Natural killer cell (primary cell): ENCODE data around the gene PLCB4. TPM values are rescaled to one million over a fixed set of nuclear protein-coding genes. Genes with fewer than 3 reads are reported as not detected.

Experiments
- ATAC-seq, 3 donors: fragments of 150-1000 bp in 2 of 3; fragments of 200-7000 bp in 1 of 3; cut with Tn5 transposase; 1 replicate in 1 of 3; 2 replicates in 2 of 3; pipeline ENCODE4 v1.10.0; 2021; ENCODE audit warnings: mild to moderate bottlenecking in 2 of 3, moderate library complexity in 2 of 3
- DNase-seq, 2 donors: peaks; one replicate each; pipeline versions ENCODE4 v3.0.0 to v3.0.0-alpha.2; 2013 to 2021; ENCODE audit warnings: mixed read lengths in 1 of 2
- H3K27ac ChIP-seq: one replicate; pipeline ENCODE4 v1.5.1; 2013; ENCODE audit warnings: mild to moderate bottlenecking, low read length
- H3K27me3 ChIP-seq: one replicate; pipeline ENCODE4 v1.6.1; 2013; ENCODE audit warnings: low read length; ENCODE audit not compliant: control insufficient read depth, insufficient read depth
- H3K36me3 ChIP-seq: one replicate; pipeline ENCODE4 v1.6.1; 2013; ENCODE audit warnings: low read length; ENCODE audit not compliant: control insufficient read depth, insufficient read depth
- H3K4me1 ChIP-seq: one replicate; pipeline ENCODE4 v1.6.1; 2013; ENCODE audit warnings: low read length; ENCODE audit not compliant: control insufficient read depth, insufficient read depth
- H3K4me3 ChIP-seq: one replicate; pipeline ENCODE4 v1.5.1; 2013; ENCODE audit warnings: low read length
- H3K9me3 ChIP-seq: one replicate; pipeline ENCODE4 v1.6.1; 2013; ENCODE audit warnings: low read length; ENCODE audit not compliant: control insufficient read depth, insufficient read depth
- H3K27ac Mint-ChIP-seq, 2 donors: one replicate each; pipeline ENCODE4 v1.8.0; 2022; ENCODE audit warnings: mild to moderate bottlenecking in 2 of 2, mixed read lengths in 2 of 2, moderate library complexity in 1 of 2
- H3K27me3 Mint-ChIP-seq, 2 donors: one replicate each; pipeline ENCODE4 v1.8.0; 2022; ENCODE audit warnings: low read depth in 2 of 2, mixed read lengths in 2 of 2
- H3K36me3 Mint-ChIP-seq: one replicate; pipeline ENCODE4 v1.8.0; 2022; ENCODE audit warnings: mixed read lengths
- H3K4me1 Mint-ChIP-seq, 2 donors: one replicate each; pipeline ENCODE4 v1.8.0; 2022; ENCODE audit warnings: mixed read lengths in 2 of 2
- H3K4me3 Mint-ChIP-seq: one replicate; pipeline ENCODE4 v1.8.0; 2022; ENCODE audit warnings: mild to moderate bottlenecking, moderate library complexity, mixed read lengths
- H3K9me3 Mint-ChIP-seq, 2 donors: one replicate each; pipeline ENCODE4 v1.8.0; 2022; ENCODE audit warnings: mixed read lengths in 2 of 2
- WGBS: methylation state at CpG from one replicate; pipeline ENCODE4 v1.1.7; 2013; ENCODE audit warnings: missing lambda C conversion rate; ENCODE audit not compliant: insufficient coverage; 5-methylcytosine and 5-hydroxymethylcytosine counted together
- intact Hi-C: fragments of 100-400 bp; cut with micrococcal nuclease; formaldehyde crosslinking; loops from one replicate; pipeline ENCODE4 v1.14.2; 2022
- total RNA-seq, 4 donors: library from RNA; stranded (reverse); fragments of 120-200 nt in 1 of 4; gene quantifications; one replicate each; pipeline versions ENCODE4 v1.2.3 to v1.2.4, GENCODE V29; 2013 to 2022
- TF ChIP-seq, protein P1 (sequence below): fragments of 200-600 bp; IDR thresholded peaks from one replicate; pipeline ENCODE4 v1.8.0; 2022; ENCODE audit warnings: antibody characterized with exemption

PLCB4 gene
- total RNA-seq, 3 donors from 2014 or later (not counting 1 experiment from before 2014, with no cell fraction given) = 0.05 to 0.40 TPM; not detected in 1

DNA sequence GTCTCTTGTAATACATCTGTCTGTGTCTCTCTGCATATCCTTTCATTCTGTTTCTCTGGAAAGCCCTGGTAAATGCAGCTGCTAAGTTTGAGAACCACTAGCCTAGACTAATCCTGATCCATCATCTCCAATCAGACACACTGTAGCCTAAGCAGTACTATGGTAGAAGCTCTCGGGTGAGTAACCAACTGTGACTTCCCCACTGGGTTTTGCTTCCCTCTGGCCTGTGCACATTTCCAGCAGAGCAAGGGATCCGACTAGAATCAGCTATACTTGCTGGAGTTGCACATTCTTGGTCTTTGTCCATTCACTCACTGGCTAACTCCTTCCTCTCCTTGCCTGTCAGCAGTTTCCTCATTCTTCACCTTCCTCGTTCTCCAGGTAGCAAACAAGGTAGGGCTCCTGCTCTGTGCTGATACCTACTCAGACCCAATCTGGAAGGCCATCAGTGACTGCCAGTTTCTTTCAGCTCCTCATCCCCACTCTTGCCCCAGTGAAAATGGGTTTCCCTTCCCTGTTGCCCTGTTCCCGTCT is 184.2 kb downstream of the PLCB4 start:
- H3K36me3 ChIP-seq = no peaks in the 10 kb centered on the region
- Mint-ChIP-seq H3K27ac (no peak overlapping the region), H3K36me3 (no peaks in the 10 kb centered on the region), H3K4me3 (no peak overlapping the region), H3K4me1 (no peaks in the 10 kb centered on the region), H3K27me3 (no peaks in the 10 kb centered on the region), H3K9me3 (no peaks in the 10 kb centered on the region)
- intact Hi-C loops = no loop called here
- TF ChIP-seq, protein P1, sequence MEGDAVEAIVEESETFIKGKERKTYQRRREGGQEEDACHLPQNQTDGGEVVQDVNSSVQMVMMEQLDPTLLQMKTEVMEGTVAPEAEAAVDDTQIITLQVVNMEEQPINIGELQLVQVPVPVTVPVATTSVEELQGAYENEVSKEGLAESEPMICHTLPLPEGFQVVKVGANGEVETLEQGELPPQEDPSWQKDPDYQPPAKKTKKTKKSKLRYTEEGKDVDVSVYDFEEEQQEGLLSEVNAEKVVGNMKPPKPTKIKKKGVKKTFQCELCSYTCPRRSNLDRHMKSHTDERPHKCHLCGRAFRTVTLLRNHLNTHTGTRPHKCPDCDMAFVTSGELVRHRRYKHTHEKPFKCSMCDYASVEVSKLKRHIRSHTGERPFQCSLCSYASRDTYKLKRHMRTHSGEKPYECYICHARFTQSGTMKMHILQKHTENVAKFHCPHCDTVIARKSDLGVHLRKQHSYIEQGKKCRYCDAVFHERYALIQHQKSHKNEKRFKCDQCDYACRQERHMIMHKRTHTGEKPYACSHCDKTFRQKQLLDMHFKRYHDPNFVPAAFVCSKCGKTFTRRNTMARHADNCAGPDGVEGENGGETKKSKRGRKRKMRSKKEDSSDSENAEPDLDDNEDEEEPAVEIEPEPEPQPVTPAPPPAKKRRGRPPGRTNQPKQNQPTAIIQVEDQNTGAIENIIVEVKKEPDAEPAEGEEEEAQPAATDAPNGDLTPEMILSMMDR = no peak
- no peak overlapping the region for H3K4me3 ChIP-seq
- 83% methylated on average over 4 of the region's 4 CpGs for WGBS
- H3K9me3 ChIP-seq = no peaks in the 10 kb centered on the region
- no peak for DNase-seq
- H3K4me1 ChIP-seq = no peaks in the 10 kb centered on the region
- no peaks in the 10 kb centered on the region for H3K27me3 ChIP-seq
- ATAC-seq = no peak
- no peak overlapping the region for H3K27ac ChIP-seq

DNA sequence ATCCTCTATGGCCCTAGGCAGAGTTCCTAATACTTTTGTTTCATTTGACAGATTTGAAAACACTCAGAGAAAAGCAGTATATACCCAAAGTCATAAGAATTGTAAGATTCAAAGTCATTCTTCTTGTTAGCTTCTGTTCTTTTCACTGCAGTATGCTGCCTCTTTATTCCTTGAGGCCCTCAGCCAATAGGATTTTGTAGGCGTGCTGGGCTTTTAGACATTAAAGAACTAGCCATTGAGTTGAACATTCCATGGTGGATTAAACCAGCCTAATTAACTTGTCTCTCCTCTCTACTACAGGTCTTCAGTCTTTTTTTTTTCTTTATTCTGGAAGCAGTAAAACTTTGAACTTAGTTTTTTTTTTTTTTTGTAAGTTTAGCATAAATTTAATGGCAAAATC is 186.3 kb downstream of the PLCB4 start:
- TF ChIP-seq, protein P1 = no peak
- Histone ChIP-seq H3K27me3 (no peaks in the 10 kb centered on the region), H3K36me3 (no peaks in the 10 kb centered on the region), H3K4me1 (no peaks in the 10 kb centered on the region), H3K9me3 (no peaks in the 10 kb centered on the region), H3K27ac (no peak overlapping the region), H3K4me3 (no peak overlapping the region)
- intact Hi-C loops = no loop called here
- Mint-ChIP-seq H3K9me3 (no peaks in the 10 kb centered on the region), H3K36me3 (no peaks in the 10 kb centered on the region), H3K4me1 (no peaks in the 10 kb centered on the region), H3K27me3 (no peaks in the 10 kb centered on the region), H3K4me3 (no peak overlapping the region), H3K27ac (no peak overlapping the region)
- ATAC-seq = no peak
- 92% methylated on average over 1 of the region's 1 CpG for WGBS
- DNase-seq = no peak

DNA sequence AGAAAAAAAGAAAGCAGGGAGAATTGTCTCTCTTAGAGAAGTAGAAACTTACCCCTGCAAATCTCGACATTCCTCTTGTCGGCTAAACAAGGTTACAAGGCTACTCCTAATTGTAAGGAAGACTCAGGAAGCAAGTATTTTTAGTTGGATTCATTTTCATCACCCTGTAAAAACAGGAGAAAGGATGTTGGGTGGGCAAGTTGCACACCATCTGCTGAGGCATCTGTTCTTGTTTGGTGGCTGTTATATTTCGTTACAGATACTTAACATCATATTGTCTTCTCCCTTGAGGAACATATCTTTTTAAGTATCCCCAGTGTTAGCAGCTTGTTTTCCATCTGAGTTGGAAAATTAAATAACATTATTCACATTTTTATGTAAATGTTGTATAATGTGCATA is 187.5 kb downstream of the PLCB4 start:
- TF ChIP-seq, protein P1 = no peak
- Histone ChIP-seq H3K27ac (no peak overlapping the region), H3K27me3 (no peaks in the 10 kb centered on the region), H3K36me3 (no peaks in the 10 kb centered on the region), H3K9me3 (no peaks in the 10 kb centered on the region), H3K4me3 (no peak overlapping the region), H3K4me1 (no peaks in the 10 kb centered on the region)
- H3K4me1 Mint-ChIP-seq = no peaks in the 10 kb centered on the region
- intact Hi-C loops = no loop called here
- H3K36me3 Mint-ChIP-seq = no peaks in the 10 kb centered on the region
- no peak overlapping the region for H3K27ac Mint-ChIP-seq
- H3K4me3 Mint-ChIP-seq = no peak overlapping the region
- H3K9me3 Mint-ChIP-seq = no peaks in the 10 kb centered on the region
- 93% methylated on average over 3 of the region's 3 CpGs for WGBS
- ATAC-seq (no peak), DNase-seq (no peak)
- H3K27me3 Mint-ChIP-seq = no peaks in the 10 kb centered on the region

DNA sequence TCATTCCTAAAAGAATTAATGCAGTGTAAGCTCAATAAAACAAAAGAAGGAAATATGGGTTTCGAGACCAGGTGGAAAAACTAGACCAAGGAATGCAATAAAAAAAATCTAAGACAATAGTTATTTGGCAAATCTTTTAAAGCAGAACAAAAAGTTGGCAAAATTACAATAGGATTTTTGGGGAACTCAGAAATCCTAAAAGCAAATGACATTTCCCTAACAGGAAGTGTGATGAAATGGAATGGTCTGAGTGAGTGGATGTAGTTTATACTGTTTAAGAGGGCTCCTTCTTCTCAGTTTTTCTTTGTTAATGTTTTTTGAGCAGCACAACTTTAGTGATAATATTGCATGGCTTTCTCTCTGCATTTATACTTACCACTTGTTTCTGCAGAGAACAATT is 190.0 kb downstream of the PLCB4 start:
- TF ChIP-seq, protein P1 = no peak
- Histone ChIP-seq H3K4me3 (no peak overlapping the region), H3K4me1 (no peaks in the 10 kb centered on the region), H3K9me3 (no peaks in the 10 kb centered on the region), H3K36me3 (no peaks in the 10 kb centered on the region), H3K27ac (no peak overlapping the region), H3K27me3 (no peaks in the 10 kb centered on the region)
- Mint-ChIP-seq H3K4me3 (no peak overlapping the region), H3K27me3 (peaks cover 0 to 5% of the 10 kb centered on the region in 2 donors), H3K27ac (no peak overlapping the region), H3K4me1 (no peaks in the 10 kb centered on the region), H3K36me3 (no peaks in the 10 kb centered on the region), H3K9me3 (peaks cover 3 to 4% of the 10 kb centered on the region in 2 donors)
- DNase-seq = no peak
- ATAC-seq = no peak
- intact Hi-C loops = no loop called here
- no CpG with 5 or more reads among the region's 1 CpG for WGBS
